Heart left ventricle (tissue), 13 donors: ENCODE results near the gene OR2T12.

ENCODE experiments used
- CTCF ChIP-seq, 12 donors: fragments of 200-600 bp; sonication (generic) in 4 of 12; IDR thresholded peaks; one replicate each; pipeline versions ENCODE4 v1.5.0 to v1.8.0; 2018 to 2022; ENCODE audit warnings: antibody characterized with exemption in 12 of 12, mild to moderate bottlenecking in 5 of 12
- POLR2A ChIP-seq, 2 donors: fragments of 450-650 bp; IDR thresholded peaks; one replicate each; pipeline ENCODE4 v1.6.1; 2017; ENCODE audit warnings: antibody characterized with exemption in 2 of 2, mild to moderate bottlenecking in 2 of 2, moderate library complexity in 2 of 2
- donor health status: ischemic (EF 13 %, LVEDD 7.1; RV severe dilation, severe dysfunction).
- donor health status: DM: no; HTN: yes; CAD: no.
- donor health status: DM: no; HTN: no; CAD: no.
- donor health status: ischemic (EF 25% LVEDD 6.9; RV normal size, moderate dysfunction).
- donor health status: ischemic (EF 25% LVEDD 5.7; RV mildly dilated, moderate dysfunction).
- donor health status: ischemic (EF 35%, LVEDD 5.7; RV mildly dilated, moderate dysfunction).
- donor health status: nonischemic (EF 11% LVEDD 7.7; RV severe dilation, severe dysfunction).
- donor health status: DM: yes; HTN: yes; CAD: no.
- donor health status: PGD.
- donor health status: ischemic (EF 29% LVEDD 5.4; RV normal size, mild dysfunction).
- donor health status: nonischemic (EF 23%, LVEDD 6.1; RV moderate dilation, normal function).

GRCh38 chr1:248268178-248268577, 35.0 kb downstream of the OR2T12 start:
- TF ChIP-seq CTCF (IDR thresholded peaks at IDR 0.05) (no peak), POLR2A (IDR thresholded peaks at IDR 0.05) (no peak)
